NB4 (cell line): Measurements from ENCODE around the gene NNAT.

ENCODE experiments used
- MAX ChIP-seq: IDR thresholded peaks from 2 replicates; pipeline ENCODE4 v1.6.1; 2011; ENCODE audit warnings: low read depth, low read length
- MYC ChIP-seq: IDR thresholded peaks from 2 replicates; pipeline ENCODE4 v1.6.1; 2011; ENCODE audit warnings: low read depth, low read length
- POLR2A ChIP-seq: IDR thresholded peaks from 2 replicates; pipeline ENCODE4 v1.6.1; 2011; ENCODE audit warnings: mild to moderate bottlenecking; ENCODE audit not compliant: insufficient read length; ENCODE audit errors: extremely low read depth
- TF ChIP-seq, protein P1 (sequence below): IDR thresholded peaks from one replicate; pipeline ENCODE4 v1.5.1; 2012; ENCODE audit warnings: low read depth, low read length

GRCh38 chr20:37501940-37502339 lies 19.1 kb upstream of the NNAT start:
- TF ChIP-seq, protein P1, sequence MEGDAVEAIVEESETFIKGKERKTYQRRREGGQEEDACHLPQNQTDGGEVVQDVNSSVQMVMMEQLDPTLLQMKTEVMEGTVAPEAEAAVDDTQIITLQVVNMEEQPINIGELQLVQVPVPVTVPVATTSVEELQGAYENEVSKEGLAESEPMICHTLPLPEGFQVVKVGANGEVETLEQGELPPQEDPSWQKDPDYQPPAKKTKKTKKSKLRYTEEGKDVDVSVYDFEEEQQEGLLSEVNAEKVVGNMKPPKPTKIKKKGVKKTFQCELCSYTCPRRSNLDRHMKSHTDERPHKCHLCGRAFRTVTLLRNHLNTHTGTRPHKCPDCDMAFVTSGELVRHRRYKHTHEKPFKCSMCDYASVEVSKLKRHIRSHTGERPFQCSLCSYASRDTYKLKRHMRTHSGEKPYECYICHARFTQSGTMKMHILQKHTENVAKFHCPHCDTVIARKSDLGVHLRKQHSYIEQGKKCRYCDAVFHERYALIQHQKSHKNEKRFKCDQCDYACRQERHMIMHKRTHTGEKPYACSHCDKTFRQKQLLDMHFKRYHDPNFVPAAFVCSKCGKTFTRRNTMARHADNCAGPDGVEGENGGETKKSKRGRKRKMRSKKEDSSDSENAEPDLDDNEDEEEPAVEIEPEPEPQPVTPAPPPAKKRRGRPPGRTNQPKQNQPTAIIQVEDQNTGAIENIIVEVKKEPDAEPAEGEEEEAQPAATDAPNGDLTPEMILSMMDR = no peak
- TF ChIP-seq POLR2A (no peak), MAX (no peak), MYC (no peak)
